NCI-H1694 (cell line): ENCODE data around the gene AGBL5.
A peak's percentile ranks its signal among the peaks of the same experiment; 100 is the strongest.
"Not testable (repeated sequence)": the region's sequence is repeated elsewhere in the genome, so short reads cannot be mapped to it uniquely, and the experiment has no call there.

Experiments
- DNase-seq: peaks from one replicate; lab custom pipeline; 2025; lab: John Stamatoyannopoulos, UW

The AGBL5 gene

GRCh38 chr2:27091746-27092695, 40.6 kb downstream of the AGBL5 start:
- DNase-seq = no peak

GRCh38 chr2:27092696-27093429, 41.4 kb downstream of the AGBL5 start:
- DNase-seq = no peak

- no peak for DNase-seq
Measured at GRCh38 chr2:27093430-27094352, 42.2 kb downstream of the AGBL5 start.

DNA sequence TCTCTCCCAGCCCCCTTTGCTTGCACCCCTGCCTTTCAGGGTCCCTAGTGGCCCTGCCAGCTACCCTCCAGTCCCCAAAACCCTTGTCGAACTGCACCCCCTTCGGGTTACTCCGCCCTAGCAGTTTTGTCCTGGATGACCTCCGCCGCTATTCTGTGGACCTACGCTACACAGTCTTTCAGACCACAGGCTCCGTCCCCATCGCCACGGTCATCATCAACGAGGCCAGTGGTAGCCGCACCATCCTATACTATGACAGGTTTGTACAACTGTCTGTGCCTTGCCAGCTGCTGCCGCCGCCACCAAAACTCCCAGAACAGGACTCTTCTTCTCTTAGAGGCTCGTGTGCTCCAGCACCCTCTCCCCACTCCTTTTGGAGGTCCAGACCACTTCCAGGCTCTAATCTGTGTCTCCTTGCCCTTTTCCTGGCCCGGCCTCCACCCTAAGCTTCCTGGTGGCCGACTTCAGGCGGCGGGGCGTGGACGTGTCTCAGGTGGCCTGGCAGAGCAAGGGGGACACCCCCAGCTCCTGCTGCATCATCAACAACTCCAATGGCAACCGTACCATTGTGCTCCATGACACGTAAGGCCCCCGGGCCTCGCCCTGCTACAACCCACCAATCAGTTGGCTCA, 43.0 kb downstream of the AGBL5 start:
- DNase-seq = no peak

GRCh38 chr2:27095427-27095744, 43.9 kb downstream of the AGBL5 start:
- no peak for DNase-seq

GRCh38 chr2:27095745-27096651, 44.5 kb downstream of the AGBL5 start:
- peak; percentile 90 for DNase-seq

- no peak for DNase-seq
Measured at GRCh38 chr2:27096748-27097297, 45.4 kb downstream of the AGBL5 start.

DNA sequence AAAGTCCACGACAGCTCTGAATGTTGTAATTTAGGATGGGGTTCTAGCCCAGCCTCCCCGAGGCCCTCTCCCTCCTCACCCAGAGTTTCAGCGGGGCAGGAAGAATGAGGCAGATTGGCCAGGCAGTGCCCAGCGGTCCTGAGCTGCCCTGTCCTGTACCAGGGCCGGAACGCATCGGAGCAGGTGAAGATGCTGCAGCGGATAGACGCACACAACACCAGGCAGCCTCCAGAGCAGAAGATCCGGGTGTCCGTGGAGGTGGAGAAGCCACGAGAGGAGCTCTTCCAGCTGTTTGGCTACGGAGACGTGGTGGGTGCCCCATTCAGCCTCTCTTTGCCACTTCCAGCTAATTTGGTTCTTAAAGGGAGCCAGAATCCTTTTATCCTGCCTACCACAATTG, 45.9 kb downstream of the AGBL5 start:
- DNase-seq = no peak

- DNase-seq = no peak
Measured at GRCh38 chr2:27099334-27099955, 48.0 kb downstream of the AGBL5 start.

DNA sequence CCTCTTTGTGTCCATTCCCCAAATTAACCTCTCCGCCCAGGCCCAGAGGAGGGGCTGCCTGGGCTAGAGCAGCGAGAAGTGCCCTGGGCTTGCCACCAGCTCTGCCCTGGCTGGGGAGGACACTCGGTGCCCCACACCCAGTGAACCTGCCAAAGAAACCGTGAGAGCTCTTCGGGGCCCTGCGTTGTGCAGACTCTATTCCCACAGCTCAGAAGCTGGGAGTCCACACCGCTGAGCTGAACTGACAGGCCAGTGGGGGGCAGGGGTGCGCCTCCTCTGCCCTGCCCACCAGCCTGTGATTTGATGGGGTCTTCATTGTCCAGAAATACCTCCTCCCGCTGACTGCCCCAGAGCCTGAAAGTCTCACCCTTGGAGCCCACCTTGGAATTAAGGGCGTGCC, 48.6 kb downstream of the AGBL5 start:
- no peak for DNase-seq

DNA sequence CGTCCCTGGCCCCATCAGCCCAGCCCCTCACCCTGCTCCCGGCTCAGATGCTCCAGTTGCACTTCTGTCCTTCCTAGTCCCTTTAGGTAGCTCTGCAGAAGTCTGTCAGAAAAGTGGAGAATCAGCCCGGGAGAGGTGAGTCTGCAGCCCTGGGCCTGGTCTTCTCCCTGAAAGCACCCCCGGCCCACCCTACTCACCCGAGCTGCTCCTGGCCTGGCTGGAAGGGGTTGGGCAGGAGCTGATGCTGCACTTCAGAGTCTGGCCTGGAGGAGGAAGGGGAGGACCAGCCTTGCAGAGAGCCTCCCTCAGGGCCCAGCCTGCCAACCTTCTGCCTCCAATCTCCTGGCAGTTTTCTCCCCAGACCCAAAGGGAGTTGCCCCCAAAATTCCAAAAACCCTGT, 50.9 kb downstream of the AGBL5 start:
- no peak for DNase-seq

- no peak for DNase-seq
Measured at GRCh38 chr2:27105981-27106380, 54.5 kb downstream of the AGBL5 start.

DNA sequence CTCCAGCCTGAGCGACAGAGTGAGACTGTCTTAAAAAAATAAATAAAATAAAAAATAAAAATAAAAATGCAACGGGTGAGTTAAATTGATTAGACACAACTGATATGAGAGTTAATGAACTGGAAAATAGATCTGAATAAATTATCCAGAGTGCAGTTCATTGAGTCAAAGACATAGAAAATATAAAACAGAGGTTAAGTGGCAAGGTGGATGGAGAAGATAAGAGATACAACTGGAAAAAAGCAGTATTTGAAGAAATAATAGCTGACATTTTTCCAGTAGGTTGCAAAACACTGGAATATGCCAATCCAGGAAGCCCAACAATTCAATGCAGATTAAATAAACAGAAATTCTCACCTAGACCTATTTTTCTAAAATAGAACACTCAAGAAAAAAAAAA, 56.8 kb downstream of the AGBL5 start:
- DNase-seq = no peak

DNA sequence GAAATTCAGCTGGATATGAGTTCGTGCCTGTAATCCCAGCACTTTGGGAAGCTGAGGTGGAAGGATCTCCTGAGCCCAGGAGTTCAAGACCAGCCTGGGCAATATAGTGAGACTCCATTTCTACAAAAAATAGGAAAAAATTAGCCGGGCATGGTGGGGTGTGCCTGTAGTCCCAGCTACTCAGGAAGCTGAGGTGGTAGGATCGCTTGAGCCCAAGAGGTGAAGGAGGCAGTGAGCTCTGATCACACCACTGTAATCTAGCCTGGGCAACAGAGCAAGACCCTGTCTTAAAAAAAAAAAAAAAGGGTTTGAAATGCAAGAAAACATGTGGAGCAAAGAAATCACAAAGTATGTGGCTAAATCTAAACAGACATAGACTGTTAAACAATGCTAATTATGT, 57.6 kb downstream of the AGBL5 start:
- no peak for DNase-seq

DNA sequence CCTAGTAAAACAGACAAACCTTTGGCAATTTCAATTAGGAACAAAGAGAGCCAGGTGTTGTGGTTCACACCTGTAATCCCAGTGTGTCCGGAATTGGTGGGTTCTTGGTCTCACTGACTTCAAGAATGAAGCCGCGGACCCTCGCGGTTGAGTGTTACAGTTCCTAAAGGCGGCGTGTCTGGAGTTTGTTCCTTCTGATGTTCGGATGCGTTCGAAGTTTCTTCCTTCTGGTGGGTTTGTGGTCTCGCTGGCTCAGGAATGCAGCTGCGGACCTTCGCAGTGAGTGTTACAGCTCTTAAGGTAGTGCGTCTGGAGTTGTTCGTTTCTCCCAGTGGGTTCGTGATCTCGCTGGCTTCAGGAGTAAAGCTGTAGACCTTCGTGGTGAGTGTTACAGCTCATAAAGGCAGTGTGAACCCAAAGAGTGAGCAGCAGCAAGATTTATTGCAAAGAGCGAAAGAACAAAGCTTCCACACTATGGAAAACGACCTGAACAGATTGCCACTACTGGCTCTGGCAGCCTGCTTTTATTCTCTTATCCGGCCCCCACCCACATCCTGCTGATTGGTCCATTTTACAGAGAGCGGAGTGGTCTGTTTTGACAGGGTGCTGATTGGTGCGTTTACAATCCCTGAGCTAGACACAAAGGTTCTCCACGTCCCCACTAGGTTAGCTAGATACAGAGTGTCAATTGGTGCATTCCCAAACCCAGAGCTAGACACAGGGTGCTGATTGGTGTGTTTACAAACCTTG, 59.3 kb downstream of the AGBL5 start:
- not testable (repeated sequence) for DNase-seq

DNA sequence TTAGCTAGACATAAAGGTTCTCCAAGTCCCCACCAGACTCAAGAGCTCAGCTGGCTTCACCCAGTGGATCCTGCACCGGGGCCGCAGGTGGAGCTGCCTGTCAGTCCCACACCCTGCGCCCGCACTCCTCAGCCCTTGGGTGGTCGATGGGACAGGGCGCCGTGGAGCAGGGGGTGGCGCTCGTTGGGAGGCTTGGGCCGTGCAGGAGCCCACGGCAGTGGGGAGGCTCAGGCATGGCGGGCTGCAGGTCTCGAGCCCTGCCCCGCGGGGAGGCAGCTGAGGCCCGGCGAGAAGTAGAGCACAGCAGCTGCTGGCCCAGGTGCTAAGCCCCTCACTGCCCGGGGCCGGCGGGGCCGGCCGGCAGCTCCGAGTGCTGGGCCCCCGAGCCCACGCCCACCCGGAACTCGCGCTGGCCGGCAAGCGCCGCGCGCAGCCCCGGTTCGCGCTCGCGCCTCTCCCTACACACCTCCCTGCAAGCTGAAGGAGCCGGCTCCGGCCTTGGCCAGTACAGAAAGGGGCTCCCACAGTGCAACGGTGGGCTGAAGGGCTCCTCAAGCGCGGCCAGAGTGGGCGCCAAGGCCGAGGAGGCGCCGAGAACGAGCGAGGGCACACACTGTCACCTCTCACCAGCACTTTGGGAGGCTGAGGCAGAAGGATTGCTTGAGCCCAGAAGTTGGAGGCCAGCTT, 60.1 kb downstream of the AGBL5 start:
- not testable (repeated sequence) for DNase-seq

- DNase-seq = no peak
Measured at GRCh38 chr2:27115519-27115918, 64.1 kb downstream of the AGBL5 start.

GRCh38 chr2:27117995-27118524, 66.6 kb downstream of the AGBL5 start:
- no peak for DNase-seq
